DOHH2 (cell line): ENCODE results near the gene ERN1.

Experiments
- H3F3A ChIP-seq: fragments of 200-600 bp; sonication (generic), shearing (Covaris generic); 2 replicates; pipeline ENCODE4 v1.6.0; 2016; ENCODE audit warnings: antibody characterized with exemption, mild to moderate bottlenecking; ENCODE audit not compliant: control insufficient read depth, insufficient read depth
- H3K27ac ChIP-seq: fragments of 200-600 bp; sonication (generic); 2 replicates; pipeline ENCODE4 v1.5.1; 2014; ENCODE audit warnings: low read depth, mild to moderate bottlenecking, low read length, moderate library complexity
- H3K27me3 ChIP-seq: fragments of 200-600 bp; sonication (generic); 2 replicates; pipeline ENCODE4 v1.6.1; 2014; ENCODE audit warnings: mild to moderate bottlenecking, low read length, mixed read lengths; ENCODE audit not compliant: control insufficient read depth
- H3K36me3 ChIP-seq: fragments of 200-600 bp; sonication (generic); 2 replicates; pipeline ENCODE4 v1.6.1; 2014; ENCODE audit warnings: mild to moderate bottlenecking, low read length, moderate library complexity, mixed read lengths; ENCODE audit not compliant: control insufficient read depth
- H3K4me1 ChIP-seq: fragments of 200-600 bp; sonication (generic); 2 replicates; pipeline ENCODE4 v1.6.1; 2014; ENCODE audit warnings: mild to moderate bottlenecking, low read length, mixed read lengths; ENCODE audit not compliant: control insufficient read depth
- H3K4me2 ChIP-seq: fragments of 200-600 bp; sonication (generic); 2 replicates; pipeline ENCODE4 v1.6.0; 2014; ENCODE audit warnings: mild to moderate bottlenecking, low read length, moderate library complexity
- H3K4me3 ChIP-seq: fragments of 200-600 bp; sonication (generic); 2 replicates; pipeline ENCODE4 v1.5.1; 2014; ENCODE audit warnings: mild to moderate bottlenecking, low read length, mixed read lengths
- H3K79me2 ChIP-seq: fragments of 200-600 bp; sonication (generic); 2 replicates; pipeline ENCODE4 v1.6.1; 2014; ENCODE audit warnings: mild to moderate bottlenecking, low read length, mixed read lengths; ENCODE audit not compliant: control insufficient read depth
- H3K9me2 ChIP-seq: fragments of 200-600 bp; sonication (generic); replicated peaks from 2 replicates; pipeline ENCODE4 v1.6.1; 2014; ENCODE audit warnings: mild to moderate bottlenecking, low read length, mixed read lengths; ENCODE audit not compliant: control insufficient read depth
- H3K9me3 ChIP-seq: fragments of 200-600 bp; sonication (generic); 2 replicates; pipeline ENCODE4 v1.6.1; 2014; ENCODE audit warnings: antibody characterized with exemption, low read length, mixed read lengths; ENCODE audit not compliant: control insufficient read depth, insufficient read depth
- H4K20me1 ChIP-seq: fragments of 200-600 bp; sonication (generic); 2 replicates; pipeline ENCODE4 v1.6.0; 2014; ENCODE audit warnings: low read depth, mild to moderate bottlenecking, antibody characterized with exemption, low read length, moderate library complexity; ENCODE audit not compliant: control insufficient read depth, insufficient read depth
- CTCF ChIP-seq: fragments of 200-600 bp; sonication (generic); IDR thresholded peaks from one replicate; pipeline ENCODE4 v1.5.1; 2014; ENCODE audit warnings: antibody characterized with exemption, mild to moderate bottlenecking, low read depth, low read length; ENCODE audit not compliant: poor library complexity, severe bottlenecking
- EZH2phosphoT487 ChIP-seq: fragments of 200-600 bp; sonication (generic); IDR thresholded peaks from 2 replicates; pipeline ENCODE4 v1.6.1; 2017; ENCODE audit warnings: borderline replicate concordance, mild to moderate bottlenecking, antibody characterized with exemption, low read length, moderate library complexity, mixed read lengths

ERN1 gene

GRCh38 chr17:64028874-64029464 lies 101.0 kb downstream of the ERN1 start:
- no peak overlapping the region for H3K4me2 ChIP-seq
- H3K9me3 ChIP-seq = no peaks in the 10 kb centered on the region
- H3K4me1 ChIP-seq = peaks cover 24% of the 10 kb centered on the region
- H3K27ac ChIP-seq = no peak overlapping the region
- no peaks in the 10 kb centered on the region for H3K9me2 ChIP-seq
- H4K20me1 ChIP-seq = no peaks in the 10 kb centered on the region
- 0 out of 2 replicates have a peak, but pooled peaks cover 2% of the 10 kb centered on the region for H3F3A ChIP-seq
- no peaks in the 10 kb centered on the region for H3K36me3 ChIP-seq
- H3K79me2 ChIP-seq = no peaks in the 10 kb centered on the region
- no peaks in the 10 kb centered on the region for H3K27me3 ChIP-seq
- no peak overlapping the region for H3K4me3 ChIP-seq
- TF ChIP-seq CTCF = peak; percentile 51
- TF ChIP-seq EZH2phosphoT487 = no peak

DNA sequence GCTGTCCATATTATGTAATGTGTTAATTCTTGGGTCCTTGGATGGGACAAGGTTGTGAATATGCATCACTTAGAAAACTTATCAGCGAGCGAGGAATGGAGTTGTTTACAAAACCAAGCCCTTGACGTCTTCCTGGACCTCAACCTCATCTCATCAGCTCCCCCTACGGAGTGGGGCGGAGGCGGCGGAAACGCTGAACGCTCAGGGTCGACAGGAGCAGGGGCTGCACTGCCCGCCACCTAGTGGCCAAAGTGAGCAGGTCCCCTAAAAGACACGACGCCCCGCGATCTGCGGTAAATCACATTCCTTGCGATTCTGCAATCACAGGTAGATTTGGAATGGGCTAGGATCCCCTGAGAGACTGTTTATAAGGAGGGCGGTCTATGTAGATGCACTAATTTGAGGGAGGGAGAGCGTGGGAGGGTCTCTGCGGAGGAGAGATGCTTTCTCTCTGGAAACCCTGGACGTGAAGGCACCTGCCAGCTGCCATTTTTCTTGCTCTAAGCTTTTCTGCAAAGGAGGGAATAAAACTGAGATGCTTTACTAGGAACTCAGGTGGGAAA lies 104.1 kb downstream of the ERN1 start:
- no peaks in the 10 kb centered on the region for H3K36me3 ChIP-seq
- H4K20me1 ChIP-seq = no peaks in the 10 kb centered on the region
- H3K9me3 ChIP-seq = no peaks in the 10 kb centered on the region
- H3K4me3 ChIP-seq = peak overlapping the region; percentile 26; the same call in 1 of the 2 replicates
- TF ChIP-seq EZH2phosphoT487 (no peak), CTCF (peak; percentile 99)
- H3K4me1 ChIP-seq = peaks cover 35% of the 10 kb centered on the region
- H3K9me2 ChIP-seq = no peaks in the 10 kb centered on the region
- H3K4me2 ChIP-seq = peak overlapping the region; percentile 52
- no peak overlapping the region for H3K27ac ChIP-seq
- H3K27me3 ChIP-seq = no peaks in the 10 kb centered on the region
- H3K79me2 ChIP-seq = no peaks in the 10 kb centered on the region
- peaks cover 7% of the 10 kb centered on the region; the same call in 1 of the 2 replicates for H3F3A ChIP-seq

DNA sequence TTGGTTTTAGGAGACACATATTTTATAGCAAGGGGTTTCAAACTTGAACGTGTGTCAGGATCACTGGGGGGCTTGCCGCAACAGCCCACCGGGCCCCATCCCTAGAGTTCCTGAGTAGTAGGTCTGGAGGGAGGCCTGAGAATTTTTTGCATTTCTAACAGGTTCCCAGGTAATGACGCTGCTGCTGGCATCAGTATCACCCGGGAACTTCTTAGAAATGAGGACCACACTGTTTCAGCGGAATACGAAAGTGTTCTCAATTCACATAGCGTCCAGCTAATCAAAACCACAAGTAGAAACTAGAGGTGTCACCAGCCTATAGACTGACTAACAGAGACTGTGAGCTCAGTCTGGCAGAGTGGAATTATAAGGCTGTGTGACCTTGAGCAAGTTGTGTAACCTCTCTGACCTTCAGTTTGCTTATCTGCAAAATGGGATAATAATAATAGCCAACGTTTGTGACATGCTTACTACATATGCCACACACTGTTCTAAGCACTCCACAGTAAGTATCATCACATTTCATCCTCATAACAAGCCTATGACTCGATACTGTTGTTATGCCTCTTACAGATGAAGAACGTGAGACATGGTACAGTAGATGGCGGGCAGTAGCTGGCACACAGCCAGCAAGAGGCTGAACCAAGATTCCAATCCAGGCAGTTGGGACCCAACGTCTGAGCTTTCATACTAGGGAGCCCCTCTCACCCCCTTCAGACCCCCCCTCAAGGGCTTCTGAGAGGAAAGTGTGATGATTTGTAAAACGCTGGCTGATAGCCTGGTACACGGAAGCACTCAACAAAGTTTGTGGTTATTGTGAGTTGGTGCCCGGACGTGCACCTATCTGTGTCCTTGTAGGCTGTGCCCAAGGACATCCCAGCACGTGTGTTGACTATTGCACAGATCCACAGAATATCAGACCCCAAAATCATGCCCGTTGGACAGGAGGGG lies 104.9 kb downstream of the ERN1 start:
- Histone ChIP-seq H3K36me3 (no peaks in the 10 kb centered on the region), H3K4me1 (peaks cover 38% of the 10 kb centered on the region), H3F3A (peaks cover 7% of the 10 kb centered on the region; the same call in 1 of the 2 replicates), H3K9me3 (no peaks in the 10 kb centered on the region), H3K4me3 (peak overlapping the region; percentile 26; the same call in 1 of the 2 replicates), H3K79me2 (peaks cover under 1% of the 10 kb centered on the region), H3K9me2 (no peaks in the 10 kb centered on the region), H3K27ac (no peak overlapping the region), H4K20me1 (no peaks in the 10 kb centered on the region), H3K4me2 (peak overlapping the region; percentile 46), H3K27me3 (no peaks in the 10 kb centered on the region)
- TF ChIP-seq CTCF = no peak
- no peak for TF ChIP-seq EZH2phosphoT487
